GM21360 (cell line): ENCODE data around the gene SPTSSB.

ENCODE experiments used
- ATAC-seq: cut with Tn5 transposase; IDR thresholded peaks from one replicate; pipeline ENCODE4 v1.9.1; 2021; ENCODE audit warnings: mild to moderate bottlenecking, moderate library complexity; ENCODE audit not compliant: unreplicated experiment

SPTSSB gene

GRCh38 chr3:161392853-161393252 lies 21.5 kb upstream of the SPTSSB start:
- ATAC-seq = no peak

- ATAC-seq = no peak
Observed at GRCh38 chr3:161390200-161390599, 18.9 kb upstream of the SPTSSB start.

DNA sequence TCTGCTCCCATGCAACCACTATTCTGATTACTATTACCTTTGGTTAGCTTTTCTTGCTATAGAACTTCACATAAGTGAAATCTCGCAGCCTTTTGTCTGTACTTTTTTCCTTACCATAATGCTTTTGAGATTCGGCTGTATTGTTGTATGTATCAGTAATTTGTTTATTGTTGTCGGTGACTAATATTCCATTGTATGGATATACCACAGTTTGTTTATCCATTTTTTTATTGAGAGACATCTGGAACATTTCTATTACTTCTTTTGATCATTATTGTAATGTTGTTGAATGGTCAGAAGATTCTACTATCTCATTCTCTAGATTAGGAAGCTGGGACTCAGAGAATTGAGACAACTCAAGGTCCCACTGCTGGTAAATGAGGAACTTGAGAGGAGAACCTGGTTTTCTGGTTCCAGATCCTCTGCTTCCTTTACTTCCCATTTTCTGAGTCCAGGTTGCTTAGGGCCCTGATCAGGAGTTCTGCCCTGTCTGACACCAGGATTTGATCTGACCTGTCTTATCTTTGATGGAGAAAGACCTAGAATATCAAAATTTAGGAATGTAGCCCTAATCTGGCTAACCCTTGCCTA lies 18.2 kb upstream of the SPTSSB start:
- ATAC-seq = no peak

GRCh38 chr3:161388855-161389254 lies 17.5 kb upstream of the SPTSSB start:
- ATAC-seq = no peak

GRCh38 chr3:161386991-161387770 lies 15.9 kb upstream of the SPTSSB start:
- ATAC-seq = no peak

- ATAC-seq = peak; percentile 46
Observed at GRCh38 chr3:161372321-161373260, 1.3 kb upstream of the SPTSSB start.

DNA sequence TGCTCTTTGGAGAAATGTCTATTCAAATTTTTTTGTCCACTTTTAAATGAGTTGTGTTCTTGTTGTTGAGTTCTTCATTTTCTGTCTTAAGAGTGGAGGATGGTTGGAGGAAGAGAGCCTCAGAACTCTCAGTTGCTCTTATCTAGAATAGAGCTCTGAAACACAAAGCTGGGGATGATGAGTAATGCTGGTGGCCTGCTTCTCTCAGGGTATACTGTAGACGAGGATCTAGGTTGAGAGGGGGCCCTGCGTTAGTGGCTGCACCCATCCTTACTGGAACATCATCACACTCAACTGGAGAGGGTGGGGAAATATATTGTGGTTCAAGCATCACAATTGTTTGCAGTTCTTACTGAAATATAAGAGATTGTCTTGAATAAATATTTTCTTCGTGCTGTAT lies 1.8 kb downstream of the SPTSSB start:
- no peak for ATAC-seq

GRCh38 chr3:161366094-161366493 lies 5.2 kb downstream of the SPTSSB start:
- no peak for ATAC-seq

DNA sequence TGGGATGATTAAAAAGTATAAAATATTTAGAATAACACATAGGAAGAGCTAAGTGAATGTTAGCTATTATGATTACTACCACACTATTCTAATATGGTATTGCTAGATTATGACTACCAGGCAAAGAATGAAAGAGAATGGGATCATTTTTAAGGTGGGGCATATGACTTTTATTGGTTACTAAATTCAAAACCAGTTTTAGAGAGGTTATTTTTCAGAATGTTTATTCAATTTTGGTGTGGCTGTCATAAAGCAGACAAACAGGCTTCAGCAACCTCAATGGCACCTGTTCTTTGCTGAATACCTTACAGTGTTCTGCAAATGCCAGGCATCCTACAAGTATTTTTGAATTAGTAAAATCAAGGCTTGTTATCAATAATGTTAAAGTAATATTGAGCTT lies 12.8 kb downstream of the SPTSSB start:
- ATAC-seq = no peak

DNA sequence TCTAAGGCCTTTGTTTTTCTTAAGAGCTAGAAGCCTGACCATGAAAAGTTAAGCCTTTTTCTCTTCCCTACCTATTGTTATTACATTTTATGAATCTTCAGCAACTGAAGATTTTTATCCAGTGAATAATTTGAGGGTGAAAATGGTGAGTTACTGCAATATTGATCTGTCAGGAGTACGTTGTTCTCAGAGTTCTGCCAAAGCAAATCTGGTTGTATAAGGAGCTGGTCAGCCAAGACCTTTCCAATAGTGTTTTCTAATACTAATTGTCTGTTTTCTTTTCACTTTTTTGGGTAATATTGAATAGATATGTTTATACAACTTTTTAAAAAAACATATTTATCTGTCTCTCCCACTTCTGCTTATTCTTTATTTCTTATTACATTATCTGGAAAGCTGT lies 15.0 kb downstream of the SPTSSB start:
- no peak for ATAC-seq

GRCh38 chr3:161355508-161355907 lies 15.8 kb downstream of the SPTSSB start:
- no peak for ATAC-seq

DNA sequence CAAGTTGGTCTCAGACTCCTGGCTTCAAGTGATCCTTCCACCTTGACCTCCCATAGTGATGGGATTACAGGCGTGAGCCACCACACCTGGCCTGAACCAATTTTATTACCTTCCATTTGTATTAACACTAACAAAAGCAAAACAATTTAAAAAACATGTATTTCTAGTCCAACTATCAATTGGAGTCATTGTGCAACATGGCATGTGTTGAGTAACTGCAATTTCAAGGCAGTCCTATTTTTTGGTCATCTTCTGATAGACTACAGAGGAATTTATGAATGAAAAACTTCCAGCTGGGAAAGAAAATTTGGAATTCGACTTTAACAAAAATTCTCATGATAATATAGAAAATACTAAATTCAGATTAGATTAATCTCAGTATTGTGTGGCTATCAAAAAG lies 16.8 kb downstream of the SPTSSB start:
- ATAC-seq = no peak

DNA sequence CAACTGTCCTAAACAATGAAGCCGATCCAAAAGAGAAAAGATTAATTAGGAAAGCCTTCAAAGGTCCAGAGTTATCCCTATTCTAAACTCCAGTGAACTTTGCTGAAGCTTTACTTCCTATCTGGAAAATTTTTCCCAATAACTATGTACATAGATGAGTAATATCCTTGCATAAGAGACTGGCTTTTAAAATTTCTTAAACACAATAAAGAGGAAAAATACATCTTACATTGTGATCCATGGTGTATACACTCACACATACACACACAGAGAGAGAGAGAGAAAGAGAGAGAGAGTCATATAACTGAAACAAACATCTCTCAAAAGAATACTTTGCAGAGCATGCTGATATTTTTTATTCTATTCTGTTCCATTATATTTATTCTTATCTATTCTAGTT lies 20.0 kb downstream of the SPTSSB start:
- ATAC-seq = no peak

DNA sequence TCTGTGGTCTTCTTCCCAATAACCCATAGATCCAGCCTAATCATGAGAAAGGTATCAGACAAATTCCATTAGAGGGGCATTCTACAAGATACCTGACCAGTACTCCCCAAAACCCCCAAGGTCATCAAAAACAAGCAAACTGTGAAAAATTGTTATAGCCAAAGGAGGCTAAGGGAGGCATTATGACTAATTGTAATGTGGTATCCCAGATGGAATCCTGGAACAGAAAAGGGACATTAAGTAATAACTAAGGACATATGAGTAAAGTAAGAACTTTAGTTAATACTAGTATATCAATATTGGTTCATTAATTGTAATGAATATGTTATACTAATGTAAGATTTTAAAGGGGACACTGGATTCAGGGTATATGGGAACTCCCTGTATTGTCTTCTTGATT lies 20.4 kb downstream of the SPTSSB start:
- no peak for ATAC-seq

- peak; percentile 61 for ATAC-seq
Observed at GRCh38 chr3:161349529-161350312, 21.6 kb downstream of the SPTSSB start.

DNA sequence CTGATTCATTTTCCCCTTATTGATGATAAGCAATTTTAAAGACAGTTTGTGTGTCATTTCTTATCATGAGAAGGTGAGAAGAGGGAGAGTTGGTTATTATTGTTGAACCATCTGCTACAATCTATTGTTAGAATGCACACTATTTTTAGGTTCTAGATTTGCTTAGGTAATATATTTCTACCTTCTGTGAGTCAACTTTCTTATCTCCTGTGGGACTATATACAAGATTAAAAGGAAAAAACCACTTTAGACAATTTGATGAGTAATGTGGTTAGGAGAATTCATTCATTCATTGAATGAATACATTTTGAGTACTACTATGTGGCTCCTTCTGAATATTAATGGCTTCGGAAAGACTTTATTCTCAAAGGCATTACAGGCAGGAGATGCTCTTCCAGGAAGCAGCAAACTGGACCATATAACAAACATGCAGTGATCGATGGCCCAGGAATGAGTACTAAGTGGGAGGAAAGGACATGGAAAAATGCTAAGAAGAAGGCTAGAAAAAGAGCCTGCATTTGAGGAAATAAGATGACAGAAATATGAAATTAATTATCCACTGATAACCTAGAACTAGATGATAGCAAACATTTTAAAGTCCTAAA lies 22.4 kb downstream of the SPTSSB start:
- ATAC-seq = no peak

DNA sequence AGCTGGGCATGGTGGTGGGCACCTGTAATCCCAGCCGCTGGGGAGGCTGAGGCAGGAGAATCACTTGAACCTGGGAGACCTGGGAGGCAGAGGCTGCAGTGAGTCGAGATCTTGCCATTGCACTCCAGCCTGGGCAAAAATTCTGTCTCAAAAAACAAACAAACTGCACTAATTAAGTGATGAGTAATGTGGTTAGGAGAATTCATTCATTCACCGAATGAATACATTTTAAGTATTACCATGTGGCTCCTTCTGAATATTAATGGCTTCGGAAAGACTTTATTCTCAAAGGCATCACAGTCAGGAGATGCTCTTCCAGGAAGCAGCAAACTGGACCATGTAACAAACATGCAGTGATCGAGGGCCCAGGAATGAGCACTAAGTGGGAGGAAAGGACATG lies 23.6 kb downstream of the SPTSSB start:
- ATAC-seq = no peak

- no peak for ATAC-seq
Observed at GRCh38 chr3:161345023-161345422, 26.3 kb downstream of the SPTSSB start.

DNA sequence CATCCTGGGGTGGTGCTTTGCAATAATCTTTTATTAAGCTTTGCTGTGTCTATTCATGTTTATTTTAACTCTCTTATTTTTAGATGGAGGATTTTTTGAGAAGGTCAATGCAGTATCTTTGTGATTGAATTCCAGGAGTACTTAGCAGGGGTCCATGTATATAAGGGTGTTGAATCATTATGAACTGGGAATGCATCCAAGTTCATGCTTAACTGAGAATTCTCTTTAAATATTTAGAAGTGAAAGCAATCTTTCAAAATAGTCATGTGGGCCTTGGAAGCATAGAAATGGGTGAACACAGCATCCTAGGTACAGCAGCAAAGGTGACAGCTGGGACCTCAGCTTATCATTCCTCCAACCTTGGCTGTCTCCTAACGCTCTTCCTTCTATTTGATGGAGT lies 27.3 kb downstream of the SPTSSB start:
- ATAC-seq = no peak

DNA sequence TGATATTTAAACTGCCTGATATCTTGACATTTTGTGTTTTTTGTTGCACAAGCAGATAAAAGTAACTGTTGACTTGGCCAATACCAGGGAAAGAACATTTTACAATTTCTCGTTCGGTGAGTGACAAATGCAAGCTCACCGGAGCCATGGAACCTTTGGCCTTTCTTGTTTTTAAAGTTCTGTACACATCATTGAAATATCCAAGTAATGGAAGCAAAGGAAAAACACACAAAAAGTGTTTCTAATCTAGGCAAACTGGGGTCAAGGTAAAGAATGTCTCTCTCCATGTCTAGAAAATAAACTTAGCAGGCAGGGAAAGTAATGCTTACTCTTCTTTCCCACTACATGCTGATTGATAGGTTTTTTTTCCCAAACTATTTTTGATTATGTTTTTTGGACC lies 27.8 kb downstream of the SPTSSB start:
- ATAC-seq = no peak
